ENCODE measurements around the gene IER2.
"Not testable (repeated sequence)": the region's sequence is repeated elsewhere in the genome, so short reads cannot be mapped to it uniquely, and the experiment has no call there.

IER2 gene

DNA sequence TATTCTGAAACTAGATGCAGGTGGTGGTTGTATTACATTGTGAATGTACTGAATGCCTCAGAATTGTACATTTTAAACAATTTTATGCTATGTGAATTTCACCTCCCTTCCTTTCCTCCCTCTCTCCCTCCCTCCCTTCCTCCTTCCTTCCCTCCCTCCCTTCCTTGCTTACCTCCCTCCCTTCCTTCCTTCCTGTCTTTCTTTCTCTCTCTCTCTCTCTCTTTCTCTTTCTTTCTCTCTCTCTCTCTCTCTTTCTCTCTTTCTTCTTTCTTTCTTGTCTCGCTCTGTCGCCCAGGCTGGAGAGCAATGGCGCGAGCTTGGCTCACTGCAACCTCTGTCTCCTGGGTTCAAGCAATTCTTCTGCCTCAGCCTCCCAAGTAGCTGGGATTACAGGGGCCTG is 37.2 kb downstream of the IER2 start:
- no peak overlapping the region for H3K4me3 ChIP-seq (ENCODE audit: low read length)
- no peak overlapping the region for H2BK15ac ChIP-seq (replicated peaks; ENCODE audit: low read depth)
- H3K79me2 ChIP-seq (ENCODE audit: control insufficient read depth, insufficient read depth, low read length), result no peaks in the 10 kb centered on the region
- H3K23ac ChIP-seq (ENCODE audit: low read length), result no peak overlapping the region
- no peak overlapping the region for H4K5ac ChIP-seq (ENCODE audit: low read length)
- H3K18ac ChIP-seq (ENCODE audit: low read length), result no peak overlapping the region
- H3K4me2 ChIP-seq (ENCODE audit: low read length), result no peak overlapping the region
- H3K4ac ChIP-seq (ENCODE audit: low read depth, low read length), result no peak overlapping the region
- H3K4me1 ChIP-seq (ENCODE audit: control insufficient read depth, low read depth, low read length), result no peaks in the 10 kb centered on the region
- H4K8ac ChIP-seq (ENCODE audit: low read depth, low read length), result no peak overlapping the region
- DNase-seq, result no peak
- no peak overlapping the region for H3K27ac ChIP-seq (ENCODE audit: low read depth, low read length)
- H3K9ac ChIP-seq (ENCODE audit: low read length), result no peak overlapping the region
- no peak overlapping the region for H3K56ac ChIP-seq (ENCODE audit: low read length)
- H3K79me1 ChIP-seq (ENCODE audit: low read length), result no peaks in the 10 kb centered on the region
- no peak overlapping the region for H2AK5ac ChIP-seq (ENCODE audit: low read length)
- no peaks in the 10 kb centered on the region for H3K27me3 ChIP-seq (ENCODE audit: insufficient read depth, low read length, poor library complexity)
- H2BK5ac ChIP-seq (ENCODE audit: low read length), result no peak overlapping the region
- H3K36me3 ChIP-seq (ENCODE audit: control insufficient read depth, insufficient read depth, low read length), result no peaks in the 10 kb centered on the region
- no CpG with 5 or more reads among the region's 4 CpGs for WGBS (ENCODE audit: extremely low coverage, insufficient coverage, low lambda C conversion rate)
- no peak overlapping the region for H2BK120ac ChIP-seq (ENCODE audit: low read depth, low read length)

DNA sequence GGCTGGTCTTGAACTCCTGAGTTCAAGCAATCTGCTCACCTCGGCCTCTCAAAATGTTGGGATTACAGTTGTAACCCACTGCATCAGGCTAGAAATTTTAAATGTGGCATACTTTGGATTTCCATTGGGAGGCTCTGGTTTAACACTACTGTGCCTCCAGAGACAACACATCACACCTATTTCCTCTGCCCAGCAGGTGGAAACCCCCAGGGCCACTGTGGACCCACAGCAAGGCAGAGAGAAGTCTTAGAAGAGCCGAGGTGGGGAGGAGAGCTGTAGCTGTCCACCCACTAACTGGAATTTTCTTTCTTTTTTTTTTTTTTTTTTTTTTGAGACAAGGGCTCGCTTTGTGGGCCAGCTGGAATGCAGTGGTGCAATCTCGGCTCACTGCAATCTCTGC is 39.4 kb downstream of the IER2 start:
- Histone ChIP-seq H3K9ac (ENCODE audit: low read length) (no peak overlapping the region), H3K36me3 (ENCODE audit: control insufficient read depth, insufficient read depth, low read length) (no peaks in the 10 kb centered on the region), H3K23ac (ENCODE audit: low read length) (no peak overlapping the region), H3K79me1 (ENCODE audit: low read length) (no peaks in the 10 kb centered on the region), H2BK5ac (ENCODE audit: low read length) (no peak overlapping the region), H2BK120ac (ENCODE audit: low read depth, low read length) (no peak overlapping the region), H3K56ac (ENCODE audit: low read length) (no peak overlapping the region), H3K4me1 (ENCODE audit: control insufficient read depth, low read depth, low read length) (no peaks in the 10 kb centered on the region), H3K4ac (ENCODE audit: low read depth, low read length) (no peak overlapping the region), H4K5ac (ENCODE audit: low read length) (no peak overlapping the region), H4K8ac (ENCODE audit: low read depth, low read length) (no peak overlapping the region), H3K4me2 (ENCODE audit: low read length) (no peak overlapping the region), H2BK15ac (replicated peaks; ENCODE audit: low read depth) (no peak overlapping the region), H3K79me2 (ENCODE audit: control insufficient read depth, insufficient read depth, low read length) (no peaks in the 10 kb centered on the region), H3K27ac (ENCODE audit: low read depth, low read length) (no peak overlapping the region), H3K27me3 (ENCODE audit: insufficient read depth, low read length, poor library complexity) (no peaks in the 10 kb centered on the region), H2AK5ac (ENCODE audit: low read length) (no peak overlapping the region), H3K18ac (ENCODE audit: low read length) (no peak overlapping the region), H3K4me3 (ENCODE audit: low read length) (no peak overlapping the region)
- WGBS (ENCODE audit: extremely low coverage, insufficient coverage, low lambda C conversion rate), result no CpG with 5 or more reads among the region's 4 CpGs
- peak; percentile 42 for DNase-seq

DNA sequence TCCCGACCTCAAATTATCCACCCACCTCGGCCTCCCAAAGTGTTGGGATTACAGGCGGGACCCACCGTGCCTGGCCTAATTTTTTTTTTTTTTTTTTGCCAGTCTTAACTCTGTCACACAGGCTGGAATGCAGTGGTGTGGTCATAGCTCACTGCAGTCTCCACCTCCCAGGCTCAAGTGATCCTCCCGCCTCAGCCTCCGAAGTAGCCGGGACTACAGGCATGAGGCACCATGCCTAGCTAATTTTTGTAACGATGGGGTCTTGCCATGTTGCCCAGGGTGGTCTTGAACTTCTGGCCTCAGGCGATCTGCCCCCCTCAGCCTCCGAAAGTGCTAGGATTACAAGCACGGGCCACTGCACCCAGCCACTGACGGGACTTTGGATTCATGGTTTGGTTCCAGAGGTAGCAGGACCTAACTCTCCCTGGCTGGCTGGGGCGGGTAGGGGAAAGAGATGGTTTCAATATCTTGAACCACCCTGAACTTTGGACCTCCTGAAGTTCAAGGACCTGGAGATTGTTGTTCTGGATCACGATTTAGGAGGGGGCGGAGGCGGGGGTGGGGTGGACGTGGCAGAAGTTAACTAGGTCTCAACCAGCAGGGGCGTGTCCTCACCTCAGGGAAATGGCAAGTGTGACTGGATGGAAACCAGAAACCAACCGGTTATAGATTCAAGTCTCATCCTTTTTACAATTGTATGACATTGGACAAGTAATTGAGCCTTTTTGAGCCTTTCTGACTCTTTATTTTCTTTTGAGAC is 40.8 kb downstream of the IER2 start:
- Histone ChIP-seq H4K5ac (ENCODE audit: low read length) (no peak overlapping the region), H3K4me2 (ENCODE audit: low read length) (no peak overlapping the region), H4K8ac (ENCODE audit: low read depth, low read length) (no peak overlapping the region), H3K36me3 (ENCODE audit: control insufficient read depth, insufficient read depth, low read length) (no peaks in the 10 kb centered on the region), H3K27ac (ENCODE audit: low read depth, low read length) (no peak overlapping the region), H2BK15ac (replicated peaks; ENCODE audit: low read depth) (no peak overlapping the region), H3K23ac (ENCODE audit: low read length) (no peak overlapping the region), H3K79me2 (ENCODE audit: control insufficient read depth, insufficient read depth, low read length) (no peaks in the 10 kb centered on the region), H3K56ac (ENCODE audit: low read length) (no peak overlapping the region), H3K79me1 (ENCODE audit: low read length) (no peaks in the 10 kb centered on the region), H3K4ac (ENCODE audit: low read depth, low read length) (no peak overlapping the region), H2AK5ac (ENCODE audit: low read length) (no peak overlapping the region), H3K18ac (ENCODE audit: low read length) (no peak overlapping the region), H2BK5ac (ENCODE audit: low read length) (no peak overlapping the region), H3K4me1 (ENCODE audit: control insufficient read depth, low read depth, low read length) (no peaks in the 10 kb centered on the region), H3K4me3 (ENCODE audit: low read length) (no peak overlapping the region), H3K9ac (ENCODE audit: low read length) (no peak overlapping the region), H2BK120ac (ENCODE audit: low read depth, low read length) (no peak overlapping the region), H3K27me3 (ENCODE audit: insufficient read depth, low read length, poor library complexity) (no peaks in the 10 kb centered on the region)
- DNase-seq, result peak; percentile 19
- no CpG with 5 or more reads among the region's 19 CpGs for WGBS (ENCODE audit: extremely low coverage, insufficient coverage, low lambda C conversion rate)

DNA sequence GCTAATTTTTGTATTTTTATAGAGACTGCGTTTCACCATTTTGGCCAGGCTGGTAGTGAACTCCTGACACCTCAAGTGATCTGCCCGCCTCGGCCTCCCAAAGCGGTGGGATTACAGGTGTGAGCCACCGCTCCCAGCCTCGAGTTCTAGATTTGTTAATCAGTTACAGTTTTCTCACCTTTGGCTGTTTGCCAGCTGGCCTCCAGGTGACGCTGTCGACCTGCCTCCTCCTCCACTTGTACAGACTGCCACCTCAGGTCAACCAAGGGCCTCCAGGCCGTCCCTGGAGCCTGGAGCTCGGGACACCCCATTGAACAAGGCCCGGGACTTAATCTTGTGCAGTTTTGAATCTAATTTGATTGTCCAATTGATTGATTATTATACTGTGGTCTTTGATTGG is 45.5 kb downstream of the IER2 start:
- no peak overlapping the region for H2AK5ac ChIP-seq (ENCODE audit: low read length)
- no peaks in the 10 kb centered on the region for H3K79me2 ChIP-seq (ENCODE audit: control insufficient read depth, insufficient read depth, low read length)
- H3K9ac ChIP-seq (ENCODE audit: low read length), result no peak overlapping the region
- no peak overlapping the region for H3K23ac ChIP-seq (ENCODE audit: low read length)
- no peak overlapping the region for H3K27ac ChIP-seq (ENCODE audit: low read depth, low read length)
- WGBS (ENCODE audit: extremely low coverage, insufficient coverage, low lambda C conversion rate), result no CpG with 5 or more reads among the region's 11 CpGs
- no peaks in the 10 kb centered on the region for H3K79me1 ChIP-seq (ENCODE audit: low read length)
- no peak overlapping the region for H2BK15ac ChIP-seq (replicated peaks; ENCODE audit: low read depth)
- DNase-seq, result peak; percentile 85
- H4K5ac ChIP-seq (ENCODE audit: low read length), result no peak overlapping the region
- no peaks in the 10 kb centered on the region for H3K27me3 ChIP-seq (ENCODE audit: insufficient read depth, low read length, poor library complexity)
- no peak overlapping the region for H2BK120ac ChIP-seq (ENCODE audit: low read depth, low read length)
- no peak overlapping the region for H3K56ac ChIP-seq (ENCODE audit: low read length)
- no peaks in the 10 kb centered on the region for H3K4me1 ChIP-seq (ENCODE audit: control insufficient read depth, low read depth, low read length)
- no peak overlapping the region for H3K4me2 ChIP-seq (ENCODE audit: low read length)
- no peak overlapping the region for H3K4ac ChIP-seq (ENCODE audit: low read depth, low read length)
- H3K4me3 ChIP-seq (ENCODE audit: low read length), result no peak overlapping the region
- no peak overlapping the region for H2BK5ac ChIP-seq (ENCODE audit: low read length)
- no peak overlapping the region for H3K18ac ChIP-seq (ENCODE audit: low read length)
- H3K36me3 ChIP-seq (ENCODE audit: control insufficient read depth, insufficient read depth, low read length), result no peaks in the 10 kb centered on the region
- no peak overlapping the region for H4K8ac ChIP-seq (ENCODE audit: low read depth, low read length)

DNA sequence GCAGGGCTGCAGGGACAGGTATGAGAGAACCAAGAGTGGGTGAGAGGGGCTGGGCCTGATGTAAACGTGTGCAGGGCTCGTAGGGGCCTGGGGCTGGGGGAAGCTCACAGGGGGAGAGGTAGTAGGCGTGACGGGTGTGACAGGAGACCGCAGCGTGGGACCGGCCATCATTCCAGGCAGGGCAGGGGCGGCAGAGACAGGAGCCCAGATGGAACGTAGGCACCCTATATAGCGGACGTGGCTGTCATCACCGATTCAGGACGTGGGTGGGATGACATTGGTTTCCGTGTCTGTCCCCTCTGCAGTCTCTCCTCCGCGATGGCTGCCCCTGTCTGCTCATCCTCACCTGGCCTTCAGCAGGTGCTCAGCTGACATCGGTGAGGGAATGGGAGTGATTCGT is 48.4 kb downstream of the IER2 start:
- no peaks in the 10 kb centered on the region for H3K36me3 ChIP-seq (ENCODE audit: control insufficient read depth, insufficient read depth, low read length)
- H3K4me3 ChIP-seq (ENCODE audit: low read length), result no peak overlapping the region
- no peak for DNase-seq
- WGBS (ENCODE audit: extremely low coverage, insufficient coverage, low lambda C conversion rate), result no CpG with 5 or more reads among the region's 18 CpGs
- no peak overlapping the region for H2AK5ac ChIP-seq (ENCODE audit: low read length)
- no peak overlapping the region for H2BK120ac ChIP-seq (ENCODE audit: low read depth, low read length)
- no peak overlapping the region for H4K5ac ChIP-seq (ENCODE audit: low read length)
- H3K27me3 ChIP-seq (ENCODE audit: insufficient read depth, low read length, poor library complexity), result no peaks in the 10 kb centered on the region
- no peak overlapping the region for H3K9ac ChIP-seq (ENCODE audit: low read length)
- no peak overlapping the region for H3K27ac ChIP-seq (ENCODE audit: low read depth, low read length)
- H3K56ac ChIP-seq (ENCODE audit: low read length), result no peak overlapping the region
- H4K8ac ChIP-seq (ENCODE audit: low read depth, low read length), result no peak overlapping the region
- no peak overlapping the region for H3K4me2 ChIP-seq (ENCODE audit: low read length)
- no peak overlapping the region for H3K4ac ChIP-seq (ENCODE audit: low read depth, low read length)
- H3K79me2 ChIP-seq (ENCODE audit: control insufficient read depth, insufficient read depth, low read length), result no peaks in the 10 kb centered on the region
- no peak overlapping the region for H3K23ac ChIP-seq (ENCODE audit: low read length)
- H3K79me1 ChIP-seq (ENCODE audit: low read length), result no peaks in the 10 kb centered on the region
- no peak overlapping the region for H2BK5ac ChIP-seq (ENCODE audit: low read length)
- no peak overlapping the region for H3K18ac ChIP-seq (ENCODE audit: low read length)
- no peaks in the 10 kb centered on the region for H3K4me1 ChIP-seq (ENCODE audit: control insufficient read depth, low read depth, low read length)
- no peak overlapping the region for H2BK15ac ChIP-seq (replicated peaks; ENCODE audit: low read depth)

DNA sequence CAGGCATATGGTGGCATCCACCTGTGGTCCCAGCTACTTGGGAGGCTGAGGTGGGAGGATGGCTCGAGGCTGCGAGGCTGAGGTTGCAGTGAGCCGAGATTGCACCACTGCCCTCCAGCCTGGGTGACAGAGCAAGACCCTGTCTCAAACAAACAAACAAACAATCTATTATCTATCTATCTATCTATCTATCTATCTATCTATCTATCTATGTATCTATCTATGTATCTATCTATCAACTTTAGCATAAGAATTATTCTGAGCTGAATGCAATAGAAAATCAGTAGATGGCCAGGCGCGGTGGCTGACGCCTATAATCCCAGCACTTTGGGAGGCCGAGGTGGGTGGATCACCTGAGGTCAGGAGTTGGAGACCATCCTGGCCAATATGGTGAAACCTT is 51.9 kb downstream of the IER2 start:
- H3K79me1 ChIP-seq (ENCODE audit: low read length); H3K4me2 ChIP-seq (ENCODE audit: low read length); H3K4ac ChIP-seq (ENCODE audit: low read depth, low read length): not testable (repeated sequence)

More for the DNA sequence above, 51.9 kb downstream of the IER2 start:
- not testable (repeated sequence) for H3K27ac ChIP-seq (ENCODE audit: low read depth, low read length); DNase-seq; H2AK5ac ChIP-seq (ENCODE audit: low read length); H3K27me3 ChIP-seq (ENCODE audit: insufficient read depth, low read length, poor library complexity); H2BK15ac ChIP-seq (replicated peaks; ENCODE audit: low read depth); H3K18ac ChIP-seq (ENCODE audit: low read length); H3K4me3 ChIP-seq (ENCODE audit: low read length); H3K4me1 ChIP-seq (ENCODE audit: control insufficient read depth, low read depth, low read length); H2BK5ac ChIP-seq (ENCODE audit: low read length); H4K8ac ChIP-seq (ENCODE audit: low read depth, low read length); H3K36me3 ChIP-seq (ENCODE audit: control insufficient read depth, insufficient read depth, low read length); H4K5ac ChIP-seq (ENCODE audit: low read length); H3K56ac ChIP-seq (ENCODE audit: low read length); H3K79me2 ChIP-seq (ENCODE audit: control insufficient read depth, insufficient read depth, low read length); H2BK120ac ChIP-seq (ENCODE audit: low read depth, low read length); H3K9ac ChIP-seq (ENCODE audit: low read length); H3K23ac ChIP-seq (ENCODE audit: low read length)
- no CpG with 5 or more reads among the region's 7 CpGs for WGBS (ENCODE audit: extremely low coverage, insufficient coverage, low lambda C conversion rate)
